Stimulated activated CD4-positive, alpha-beta T cell treated with anti-CD3 and anti-CD28 coated beads, Interleukin-12 subunit alpha, Interleukin-12 subunit beta, amount 100 ng/mL, for 48 hours (primary cell): ENCODE data around the gene MEIOSIN.
"Not testable (repeated sequence)": the region's sequence is repeated elsewhere in the genome, so short reads cannot be mapped to it uniquely, and the experiment has no call there.

Experiments
- DNase-seq, 3 donors: peaks; one replicate each; pipeline ENCODE4 v3.0.0-alpha.2; 2020; ENCODE audit warnings: low read depth in 2 of 3, low spot score in 1 of 3

Gene MEIOSIN

DNA sequence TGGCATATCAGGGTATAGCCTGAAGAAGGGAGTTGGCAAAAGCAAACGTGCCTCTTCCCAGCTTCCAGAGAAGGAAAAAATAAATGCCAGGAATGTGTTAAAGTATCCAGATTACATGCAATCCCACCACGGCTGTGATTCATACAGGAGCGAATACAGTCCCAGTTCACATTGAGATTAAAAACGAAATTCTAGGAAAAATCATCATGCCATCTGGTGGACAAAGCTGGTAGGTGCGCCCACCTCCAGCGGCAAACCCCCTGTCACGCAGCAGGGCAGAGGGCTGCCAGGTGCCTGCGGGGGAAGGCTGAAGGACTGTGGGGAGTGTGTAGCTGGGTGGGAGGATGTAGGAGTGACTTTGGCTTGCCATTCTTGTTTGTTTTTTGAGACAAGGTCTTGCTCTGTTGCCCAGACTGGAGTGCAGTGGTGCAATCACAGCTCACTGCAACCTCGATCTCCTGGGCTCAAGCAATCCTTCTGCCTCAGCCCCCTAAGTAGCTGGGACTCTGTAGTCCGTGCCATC lies 65.8 kb downstream of the MEIOSIN start:
- DNase-seq = peak in 2 of 3 donors; percentile 34 to 52

GRCh38 chr19:45799541-45799940 lies 66.3 kb downstream of the MEIOSIN start:
- DNase-seq = not testable (repeated sequence)

- DNase-seq = no peak
Measured at GRCh38 chr19:45800070-45800553, 66.9 kb downstream of the MEIOSIN start.

DNA sequence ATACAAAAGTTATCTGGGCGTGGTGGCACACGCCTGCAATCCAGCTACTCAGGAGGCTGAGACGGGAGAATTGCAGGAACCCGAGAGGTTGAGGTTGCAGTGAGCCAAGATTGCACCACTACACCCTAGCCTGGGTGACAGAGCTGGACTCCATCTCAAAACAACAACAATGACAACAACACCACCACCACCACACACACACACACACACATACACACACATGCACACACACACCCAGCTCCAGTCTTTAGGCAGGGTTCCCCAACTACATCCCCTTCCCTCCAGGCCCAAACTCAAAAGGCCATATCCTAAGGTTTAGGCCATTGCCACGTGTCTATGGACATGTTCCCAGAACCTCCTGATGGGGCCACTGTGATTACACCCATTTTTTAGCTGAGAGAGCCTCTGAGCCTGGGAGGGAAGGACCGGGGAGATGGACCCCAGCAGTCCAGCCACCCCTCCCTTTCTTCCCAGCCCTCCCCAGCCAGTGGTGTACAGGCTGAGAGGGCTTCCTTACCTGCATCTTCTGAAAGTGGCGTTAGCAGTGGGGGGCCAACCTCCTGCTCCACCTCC lies 68.5 kb downstream of the MEIOSIN start:
- DNase-seq = no peak

DNA sequence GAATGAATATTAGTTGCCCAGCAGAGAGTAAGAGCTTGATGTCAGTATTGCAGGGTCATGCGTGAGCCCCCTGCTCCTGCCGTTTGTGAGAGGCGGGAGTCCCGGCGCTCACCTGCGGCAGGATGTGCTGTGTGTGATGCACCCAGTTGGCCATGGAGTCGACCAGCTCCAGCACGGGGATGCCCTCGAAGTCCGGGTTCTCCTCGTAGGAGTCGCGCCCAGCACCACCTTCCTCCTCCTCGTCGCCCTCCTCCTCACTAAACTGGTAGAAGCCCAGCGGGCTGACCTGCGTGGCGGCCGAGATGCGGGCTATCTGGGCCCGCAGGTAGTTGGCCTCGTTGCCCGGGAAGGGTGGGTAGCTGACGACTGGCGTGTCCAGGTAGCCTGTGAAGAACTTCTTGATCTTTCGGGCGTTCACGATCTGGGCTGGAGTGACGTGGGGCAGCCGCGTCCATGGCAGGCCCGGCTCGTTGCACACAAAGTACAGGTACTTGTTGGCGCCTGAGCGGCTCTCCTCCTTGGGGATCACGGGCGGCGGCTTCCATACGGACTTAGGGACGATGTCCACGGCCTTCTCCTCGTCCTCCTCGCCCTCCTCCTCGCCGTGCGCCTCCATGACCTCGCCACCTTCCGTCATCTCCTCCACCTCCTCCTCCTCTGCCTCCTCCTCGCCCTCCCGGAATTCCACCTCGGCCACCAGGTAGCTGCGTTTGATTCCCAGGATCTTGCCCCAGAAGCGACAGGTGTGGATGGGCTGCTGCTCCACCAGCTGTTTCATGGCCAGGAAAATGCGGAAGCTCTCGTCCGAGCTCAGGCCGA lies 71.1 kb downstream of the MEIOSIN start:
- no peak for DNase-seq

- no peak for DNase-seq
Measured at GRCh38 chr19:45804959-45805230, 71.7 kb downstream of the MEIOSIN start.

- DNase-seq = no peak
Measured at GRCh38 chr19:45805719-45806118, 72.5 kb downstream of the MEIOSIN start.

DNA sequence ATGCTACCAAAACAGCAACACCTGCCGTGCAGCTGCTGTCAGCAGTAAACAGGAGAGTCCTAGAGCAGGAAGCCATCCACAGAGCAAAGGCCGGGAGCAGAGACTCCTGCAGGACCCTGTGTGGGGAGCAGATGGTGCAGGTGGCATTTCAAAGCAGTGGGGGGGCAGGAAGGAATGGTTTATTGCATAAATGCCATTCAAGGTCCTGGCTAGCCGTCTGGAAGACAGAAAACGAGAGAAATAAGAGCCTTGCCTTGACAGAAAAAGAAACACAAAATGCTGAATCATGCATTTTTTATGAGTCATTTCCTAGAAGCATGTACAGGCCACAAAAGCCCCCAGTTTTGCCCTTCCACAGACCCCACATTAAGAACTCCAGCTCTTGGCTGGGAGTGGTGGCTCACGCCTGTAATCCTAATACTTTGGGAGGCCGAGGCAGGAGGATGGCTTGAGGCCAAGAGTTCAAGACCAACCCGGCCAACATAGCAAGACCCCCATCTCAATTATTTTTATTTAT lies 76.5 kb downstream of the MEIOSIN start:
- DNase-seq = no peak

DNA sequence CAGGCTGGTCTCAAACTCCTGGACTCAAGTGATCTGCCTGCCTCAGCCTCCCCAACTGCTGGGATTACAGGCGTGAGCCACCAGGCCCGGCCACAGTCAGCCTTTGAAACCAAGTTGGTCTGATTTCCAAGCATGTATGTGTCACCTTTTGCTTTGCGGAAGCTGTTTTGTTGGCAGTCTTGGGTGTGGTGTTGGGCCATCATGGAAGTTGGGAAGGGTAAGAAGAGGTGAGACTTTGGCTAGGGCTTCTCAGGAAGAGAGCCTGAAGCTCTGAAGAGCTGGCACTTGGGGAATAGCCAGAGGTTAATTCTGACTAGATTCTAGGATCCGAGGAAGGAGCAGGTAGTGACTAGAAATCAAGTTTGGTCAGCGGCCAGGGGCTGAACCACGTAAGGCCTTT lies 79.1 kb downstream of the MEIOSIN start:
- DNase-seq = no peak
